Hematopoietic multipotent progenitor cell treated with erythropoietin and hydrocortisone succinate and interleukin-3 and kit ligand, for 8 days (in vitro differentiated cells): ENCODE results near the gene KATNB1.

ENCODE experiments used
- DNase-seq: peaks from one replicate; pipeline ENCODE4 v3.0.0-alpha.2; 2015

The KATNB1 gene

GRCh38 chr16:57798953-57799599, 63.5 kb downstream of the KATNB1 start:
- DNase-seq, result no peak

GRCh38 chr16:57799600-57800199, 64.1 kb downstream of the KATNB1 start:
- no peak for DNase-seq

- DNase-seq, result no peak
These were observed 64.9 kb downstream of the KATNB1 start for GRCh38 chr16:57800200-57801097.

- no peak for DNase-seq
These were observed 65.7 kb downstream of the KATNB1 start for GRCh38 chr16:57801098-57801808.

- DNase-seq, result no peak
These were observed 66.3 kb downstream of the KATNB1 start for GRCh38 chr16:57801809-57802340.

- peak; percentile 45 for DNase-seq
These were observed 67.0 kb downstream of the KATNB1 start, which contains the start of gene KIFC3 for GRCh38 chr16:57802341-57803133. Gene KIFC3 (minus strand): TSS chr16:57802491. CDS start chr16:57798243, 4,248 bp downstream.

- DNase-seq, result no peak
These were observed 67.8 kb downstream of the KATNB1 start for GRCh38 chr16:57803134-57803990.

- no peak for DNase-seq
These were observed 68.7 kb downstream of the KATNB1 start for GRCh38 chr16:57804111-57804837.

GRCh38 chr16:57805176-57805575, 69.6 kb downstream of the KATNB1 start:
- no peak for DNase-seq
